RWPE2 (cell line): Measurements from ENCODE around the gene ZNF821.
A peak's percentile ranks its signal among the peaks of the same experiment; 100 is the strongest.

Experiments
- ATAC-seq: fragments of 200-7000 bp; cut with Tn5 transposase; 3 replicates; pipeline ENCODE4 v1.9.1; 2021; ENCODE audit warnings: low read depth
- DNase-seq: peaks from one replicate; pipeline ENCODE4 v3.0.0-alpha.2; 2020; ENCODE audit warnings: low spot score
- H3K27ac ChIP-seq: fragments of 450-650 bp; 2 replicates; pipeline ENCODE4 v1.5.1; 2017; ENCODE audit warnings: mild to moderate bottlenecking; ENCODE audit not compliant: poor library complexity, severe bottlenecking
- H3K27me3 ChIP-seq: fragments of 250-450 bp; sonication (Bioruptor Pico); 2 replicates; pipeline ENCODE4 v1.5.1; 2021; ENCODE audit warnings: mild to moderate bottlenecking, moderate library complexity; ENCODE audit not compliant: insufficient read depth, poor library complexity, severe bottlenecking
- H3K36me3 ChIP-seq: fragments of 250-450 bp; sonication (Bioruptor Pico); 2 replicates; pipeline ENCODE4 v1.5.1; 2020; ENCODE audit warnings: low read depth, mild to moderate bottlenecking, moderate library complexity
- H3K4me1 ChIP-seq: fragments of 250-450 bp; sonication (Bioruptor Pico); 2 replicates; pipeline ENCODE4 v1.5.1; 2021; ENCODE audit warnings: mild to moderate bottlenecking, moderate library complexity; ENCODE audit not compliant: insufficient read depth, poor library complexity, severe bottlenecking
- H3K4me3 ChIP-seq: fragments of 250-450 bp; sonication (Bioruptor Pico); 2 replicates; pipeline ENCODE4 v1.5.1; 2021; ENCODE audit warnings: mild to moderate bottlenecking, moderate library complexity; ENCODE audit not compliant: severe bottlenecking
- H3K9me3 ChIP-seq: fragments of 250-450 bp; sonication (Bioruptor Pico); 2 replicates; pipeline ENCODE4 v1.5.1; 2021; ENCODE audit warnings: mild to moderate bottlenecking, moderate library complexity; ENCODE audit not compliant: severe bottlenecking
- CTCF ChIP-seq: fragments of 450-650 bp; IDR thresholded peaks from one replicate; pipeline ENCODE4 v1.5.1; 2017; ENCODE audit warnings: mild to moderate bottlenecking, moderate library complexity; ENCODE audit not compliant: poor library complexity, severe bottlenecking

Gene ZNF821

DNA sequence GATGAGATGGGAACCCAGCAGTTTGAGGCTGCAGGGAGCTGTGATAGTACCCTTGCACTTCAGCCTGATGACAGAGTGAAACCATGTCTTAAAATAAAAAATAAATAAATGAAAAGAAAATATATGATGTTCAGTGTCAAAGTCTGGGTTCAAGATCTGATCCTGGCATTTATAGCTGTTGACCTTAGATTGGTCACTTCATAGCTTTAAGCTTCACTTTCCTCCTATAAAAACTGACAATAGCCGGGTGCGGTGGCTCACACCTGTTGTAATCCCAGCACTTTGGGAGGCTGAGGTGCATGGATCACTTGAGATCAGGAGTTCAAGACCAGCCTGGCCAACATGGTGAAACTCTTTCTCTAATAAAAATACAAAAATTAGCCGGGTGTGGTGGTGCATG is 5.2 kb upstream of the ZNF821 start:
- Histone ChIP-seq H3K36me3 (no peaks in the 10 kb centered on the region), H3K27me3 (no peaks in the 10 kb centered on the region), H3K9me3 (no peaks in the 10 kb centered on the region), H3K4me1 (no peaks in the 10 kb centered on the region), H3K27ac (no peak overlapping the region), H3K4me3 (no peak overlapping the region)
- ATAC-seq (no peak), DNase-seq (no peak)
- TF ChIP-seq CTCF: no peak

GRCh38 chr16:71885261-71885650 is 1.3 kb upstream of the ZNF821 start:
- Histone ChIP-seq H3K27me3 (no peaks in the 10 kb centered on the region), H3K4me3 (no peak overlapping the region), H3K9me3 (no peaks in the 10 kb centered on the region), H3K4me1 (peaks cover 5% of the 10 kb centered on the region), H3K27ac (no peak overlapping the region), H3K36me3 (peaks cover 11% of the 10 kb centered on the region)
- DNase-seq (no peak), ATAC-seq (no peak)
- TF ChIP-seq CTCF: no peak

GRCh38 chr16:71883168-71883848 is 674 bp downstream of the ZNF821 start:
- Histone ChIP-seq H3K27me3 (no peaks in the 10 kb centered on the region), H3K27ac (peak overlapping the region; percentile 43), H3K36me3 (peaks cover 26% of the 10 kb centered on the region), H3K9me3 (no peaks in the 10 kb centered on the region), H3K4me1 (peaks cover 5% of the 10 kb centered on the region), H3K4me3 (peak overlapping the region; percentile 77)
- ATAC-seq: peak; percentile 34; the same call in 2 of the 3 replicates
- DNase-seq: no peak
- TF ChIP-seq CTCF: no peak

DNA sequence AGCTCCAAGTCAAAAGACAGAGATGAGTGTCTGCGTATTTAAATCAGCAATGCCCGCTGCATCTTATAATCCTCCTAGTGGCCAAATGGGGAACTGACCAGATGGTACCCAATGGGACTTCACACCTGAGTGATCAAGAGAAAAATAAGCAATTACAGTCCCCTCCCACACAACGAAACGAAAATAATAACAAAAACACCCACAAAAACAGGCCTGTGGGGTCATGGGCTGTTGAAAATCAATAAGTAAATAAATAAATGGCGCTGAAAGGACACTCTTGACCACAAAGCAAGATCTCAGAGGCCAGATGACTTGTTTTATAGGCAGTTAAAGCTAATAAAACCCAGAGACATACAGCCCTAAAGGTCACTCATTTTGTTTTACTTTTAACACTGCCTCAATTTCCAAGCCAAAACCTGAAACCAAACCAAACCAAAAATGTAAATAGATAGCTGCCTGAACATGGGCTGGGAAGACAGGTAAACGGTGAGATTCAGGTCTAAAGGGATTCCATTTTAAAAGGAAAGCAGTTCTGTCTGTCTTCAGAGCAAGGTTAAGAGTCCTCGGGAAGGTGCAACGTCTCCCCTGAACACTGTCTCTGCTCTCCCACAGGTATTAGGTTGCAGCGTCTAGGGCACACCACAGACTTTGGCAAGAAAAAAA is 1.3 kb downstream of the ZNF821 start:
- peak; percentile 72 for ATAC-seq
- peak; percentile 92 for TF ChIP-seq CTCF
- peaks cover 29% of the 10 kb centered on the region for H3K36me3 ChIP-seq
- H3K4me1 ChIP-seq: peaks cover 5% of the 10 kb centered on the region
- peak overlapping the region; percentile 43 for H3K27ac ChIP-seq
- no peaks in the 10 kb centered on the region for H3K9me3 ChIP-seq
- peak overlapping the region; percentile 77 for H3K4me3 ChIP-seq
- DNase-seq: no peak
- H3K27me3 ChIP-seq: no peaks in the 10 kb centered on the region

DNA sequence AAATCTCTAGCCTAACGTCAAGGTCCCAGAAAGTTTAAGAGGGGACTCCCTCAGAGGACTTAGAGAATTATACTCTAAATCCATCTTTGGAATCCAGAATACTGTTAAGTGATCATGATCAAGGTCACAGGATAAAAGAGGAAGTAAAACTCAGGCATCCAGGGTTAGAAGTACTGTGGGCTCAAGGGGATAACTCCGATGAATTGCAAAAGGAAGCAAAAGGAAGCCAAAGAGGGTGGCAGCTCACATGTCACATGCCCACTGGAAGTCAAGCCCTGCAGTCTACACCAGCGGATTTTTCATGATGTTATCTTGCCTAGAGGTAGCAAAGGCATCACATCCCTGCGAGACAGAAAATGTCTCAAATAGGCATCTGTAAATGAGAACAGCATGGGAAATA is 3.8 kb downstream of the ZNF821 start:
- Histone ChIP-seq H3K9me3 (no peaks in the 10 kb centered on the region), H3K27me3 (no peaks in the 10 kb centered on the region), H3K27ac (no peak overlapping the region), H3K36me3 (peaks cover 37% of the 10 kb centered on the region), H3K4me1 (peaks cover 5% of the 10 kb centered on the region), H3K4me3 (no peak overlapping the region)
- DNase-seq (no peak), ATAC-seq (no peak)
- TF ChIP-seq CTCF: no peak
